SK-N-SH (cell line): ENCODE data around the gene PTGFRN. TPM values are rescaled to one million over a fixed set of nuclear protein-coding genes. Genes with fewer than 3 reads are reported as not detected.

Source experiments
- CTCF ChIA-PET: fragments of 300-600, 350-600 bp; formaldehyde crosslinking; extraction: SDS; loops from one replicate; lab custom pipeline; 2021; lab: Yijun Ruan, JAX
- POLR2A ChIA-PET: fragments of 350-600 bp; sonication (Branson Sonifier 250); formaldehyde crosslinking; extraction: SDS; loops from one replicate; lab custom pipeline; 2020; ENCODE audit warnings: antibody characterized with exemption, inconsistent platforms; lab: Yijun Ruan, JAX
- DNase-seq: peaks from one replicate; pipeline ENCODE4 v3.0.0; 2012
- H2AFZ ChIP-seq: fragments of 200-600 bp; sonication (generic); 2 replicates; pipeline ENCODE4 v1.8.1; 2016; ENCODE audit warnings: antibody characterized with exemption, mild to moderate bottlenecking, low read depth
- H3F3A ChIP-seq: fragments of 200-600 bp; sonication (generic); replicated peaks from 2 replicates; pipeline ENCODE3; 2016; ENCODE audit warnings: antibody characterized with exemption, mild to moderate bottlenecking; ENCODE audit not compliant: insufficient read depth
- H3K27ac ChIP-seq, 2 experiments: fragments of 200-500 bp in 1 of 2; fragments of 200-600 bp in 1 of 2; sonication (Bioruptor generic) in 1 of 2; sonication (generic), shearing (Covaris generic) in 1 of 2; 2 replicates each; pipeline versions ENCODE4 v1.5.1 to v1.6.1; 2014 to 2016; ENCODE audit warnings: low read depth in 2 of 2, inconsistent platforms in 1 of 2, low read length in 1 of 2, mild to moderate bottlenecking in 1 of 2, mixed read lengths in 1 of 2
- H3K27me3 ChIP-seq: fragments of 200-600 bp; sonication (generic), shearing (Covaris generic); 2 replicates; pipeline ENCODE4 v1.6.1; 2016; ENCODE audit warnings: mixed run types; ENCODE audit not compliant: insufficient read depth
- H3K36me3 ChIP-seq, 2 experiments: fragments of 200-500 bp in 1 of 2; fragments of 200-600 bp in 1 of 2; sonication (Bioruptor generic) in 1 of 2; sonication (generic) in 1 of 2; replicated peaks in 1 of 2; 2 replicates each; pipeline versions ENCODE3 to v1.5.1; 2014 to 2016; ENCODE audit warnings: low read length in 1 of 2, mild to moderate bottlenecking in 1 of 2; ENCODE audit not compliant: insufficient read depth in 2 of 2, control insufficient read depth in 1 of 2
- H3K4me1 ChIP-seq, 2 experiments: fragments of 200-500 bp in 1 of 2; fragments of 200-600 bp in 1 of 2; sonication (Bioruptor generic) in 1 of 2; sonication (generic), shearing (Covaris generic) in 1 of 2; 2 replicates each; pipeline versions ENCODE4 v1.5.1 to v1.6.1; 2014 to 2016; ENCODE audit warnings: low read depth in 1 of 2, low read length in 1 of 2, mixed run types in 1 of 2; ENCODE audit not compliant: insufficient read depth in 2 of 2, control insufficient read depth in 1 of 2
- H3K4me2 ChIP-seq: fragments of 200-600 bp; sonication (generic), shearing (Covaris generic); 2 replicates; pipeline ENCODE4 v1.6.1; 2017; ENCODE audit warnings: mixed run types
- H3K4me3 ChIP-seq, 2 experiments: fragments of 200-500 bp in 1 of 2; fragments of 200-600 bp in 1 of 2; sonication (Bioruptor generic) in 1 of 2; sonication (generic), shearing (Covaris generic) in 1 of 2; 2 replicates each; pipeline versions ENCODE4 v1.5.1 to v1.8.1; 2014 to 2016; ENCODE audit warnings: low read depth in 2 of 2, inconsistent platforms in 1 of 2, low read length in 1 of 2, mild to moderate bottlenecking in 1 of 2, mixed read lengths in 1 of 2, moderate library complexity in 1 of 2
- H3K79me2 ChIP-seq: fragments of 200-600 bp; sonication (generic); 2 replicates; pipeline ENCODE4 v1.8.1; 2017; ENCODE audit warnings: mild to moderate bottlenecking; ENCODE audit not compliant: insufficient read depth
- H3K9ac ChIP-seq: fragments of 200-600 bp; sonication (generic); 2 replicates; pipeline ENCODE4 v1.6.1; 2017; ENCODE audit warnings: mixed run types
- H3K9me2 ChIP-seq: fragments of 200-600 bp; sonication (generic); 2 replicates; pipeline ENCODE4 v1.6.1; 2017; ENCODE audit warnings: mixed run types
- H3K9me3 ChIP-seq: fragments of 200-600 bp; sonication (generic); 2 replicates; pipeline ENCODE4 v1.6.1; 2017; ENCODE audit warnings: mixed run types, mild to moderate bottlenecking, moderate library complexity
- H4K20me1 ChIP-seq: fragments of 200-600 bp; sonication (generic); 2 replicates; pipeline ENCODE4 v1.6.1; 2017; ENCODE audit warnings: mild to moderate bottlenecking, mixed run types; ENCODE audit not compliant: insufficient read depth
- CHD2 ChIP-seq: fragments of 150-350 bp; IDR thresholded peaks from 2 replicates; pipeline ENCODE4 v1.6.1; 2018; ENCODE audit warnings: low read length; ENCODE audit not compliant: partially characterized antibody
- FOSL2 ChIP-seq: IDR thresholded peaks from 2 replicates; pipeline ENCODE4 v1.4.0; 2012; ENCODE audit warnings: low read depth, mild to moderate bottlenecking, moderate library complexity, borderline replicate concordance
- GABPA ChIP-seq: IDR thresholded peaks from 2 replicates; pipeline ENCODE4 v1.4.0; 2012; ENCODE audit warnings: low read depth, mild to moderate bottlenecking
- GATA2 ChIP-seq: sonication (generic); formaldehyde crosslinking; IDR thresholded peaks from 2 replicates; pipeline ENCODE4 v1.5.0; 2020; ENCODE audit warnings: mild to moderate bottlenecking, missing genetic modification reagents
- JUND ChIP-seq: IDR thresholded peaks from 2 replicates; pipeline ENCODE4 v1.4.0; 2012
- MEF2A ChIP-seq: IDR thresholded peaks from 2 replicates; pipeline ENCODE4 v1.4.0; 2012; ENCODE audit warnings: low read depth, borderline replicate concordance
- MXI1 ChIP-seq: IDR thresholded peaks from 2 replicates; pipeline ENCODE4 v1.6.1; 2012; ENCODE audit warnings: mild to moderate bottlenecking, low read depth, low read length, improper control_type of control experiment
- NFIC ChIP-seq: IDR thresholded peaks from 2 replicates; pipeline ENCODE4 v1.4.0; 2012; ENCODE audit warnings: borderline replicate concordance
- PBX3 ChIP-seq: IDR thresholded peaks from 2 replicates; pipeline ENCODE4; 2012
- POLR2AphosphoS5 ChIP-seq: IDR thresholded peaks from 2 replicates; pipeline ENCODE4 v1.6.1; 2012; ENCODE audit warnings: low read depth, low read length
- RAD21 ChIP-seq: IDR thresholded peaks from 2 replicates; pipeline ENCODE4 v1.6.1; 2012; ENCODE audit warnings: mild to moderate bottlenecking, low read length
- RXRA ChIP-seq: IDR thresholded peaks from 2 replicates; pipeline ENCODE4 v1.4.0; 2012; ENCODE audit warnings: low read depth, mild to moderate bottlenecking, borderline replicate concordance
- SMC3 ChIP-seq: IDR thresholded peaks from 2 replicates; pipeline ENCODE4 v1.6.1; 2012; ENCODE audit warnings: low read depth, low read length, improper control_type of control experiment
- TCF12 ChIP-seq: IDR thresholded peaks from 2 replicates; pipeline ENCODE4 v1.4.0; 2012
- WGBS: methylation state at CpG from one replicate; pipeline ENCODE4 v1.1.6; 2017; ENCODE audit warnings: low lambda C conversion rate; 5-methylcytosine and 5-hydroxymethylcytosine counted together
- polyA plus RNA-seq, 3 experiments: library from polyadenylated mRNA; depleted of rRNA; stranded (reverse); fragments of >200 nt; gene quantifications; 2 replicates each; pipeline ENCODE4 v1.2.3, GENCODE V29; 2012
- TF ChIP-seq, protein P1 (sequence below): IDR thresholded peaks from 2 replicates; pipeline ENCODE4 v1.4.0; 2012; ENCODE audit warnings: low read depth
- TF ChIP-seq, protein P2 (sequence below): fragments of 150-350 bp; IDR thresholded peaks from 2 replicates; pipeline ENCODE4 v1.6.1; 2016; ENCODE audit warnings: mild to moderate bottlenecking, low read depth, low read length
- TF ChIP-seq, protein P3 (sequence below): IDR thresholded peaks from 2 replicates; pipeline ENCODE4 v1.4.0; 2012; ENCODE audit warnings: low read depth, borderline replicate concordance
- TF ChIP-seq, protein P4 (sequence below): IDR thresholded peaks from 2 replicates; pipeline ENCODE4 v1.4.0; 2012; ENCODE audit warnings: low read depth, borderline replicate concordance

PTGFRN gene
- polyA plus RNA-seq, 1 of the 3 experiments (the other 2 are of a cell fraction) = 22.4 TPM

DNA sequence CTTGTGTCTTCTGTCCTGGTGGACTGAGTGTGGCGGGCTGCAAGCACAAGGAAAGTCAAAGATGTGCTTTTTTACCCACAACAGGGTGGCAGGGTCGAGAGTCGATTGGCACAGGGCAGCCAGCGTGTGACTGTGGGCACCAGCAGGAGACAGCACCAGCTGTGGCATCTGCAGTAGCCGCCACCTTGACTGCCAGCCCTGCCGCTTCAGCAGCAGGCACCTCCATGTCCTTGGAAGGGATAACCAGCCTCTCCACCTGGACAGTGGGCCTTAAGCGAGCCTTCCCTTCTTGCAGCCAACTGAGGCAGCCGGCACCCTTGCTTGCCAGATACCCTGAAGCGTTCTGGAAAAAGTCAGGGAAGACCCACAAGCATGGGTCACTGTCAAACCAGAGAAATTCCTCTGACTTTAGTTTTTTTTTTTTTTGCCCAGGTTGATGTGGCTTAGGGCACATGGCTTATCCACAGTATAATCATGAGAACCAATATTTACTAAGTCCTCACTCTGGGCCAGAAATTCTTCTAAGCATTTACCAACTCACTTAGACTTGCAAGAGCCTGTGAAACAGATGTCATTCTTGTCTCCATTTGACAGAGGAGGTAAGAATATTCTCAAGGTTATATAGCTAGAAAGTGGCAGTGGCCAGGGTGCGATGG is 30.1 kb upstream of the PTGFRN start:
- ChIA-PET CTCF (interaction anchor here (1.0 to 3.6 kb wide), 12 partner anchors 10 to 305 kb away, joined by 3 to 10 read pairs (median 4); no protein-coding TSS in a partner anchor), POLR2A (interaction anchor here (1.0 to 2.3 kb wide), 3 partner anchors 23 to 54 kb away, joined by 5 to 12 read pairs (median 5); no protein-coding TSS in a partner anchor)
- WGBS = 75% methylated on average over 6 of the region's 10 CpGs
- peak; percentile 34 for DNase-seq
- H3K4me3 ChIP-seq = no peak overlapping the region; a peak in 2 of 4 replicates
- H2AFZ ChIP-seq = peak overlapping the region; percentile 90; the same call in 1 of the 2 replicates
- no peaks in the 10 kb centered on the region for H3K79me2 ChIP-seq
- H3K9me3 ChIP-seq = no peaks in the 10 kb centered on the region
- no peaks in the 10 kb centered on the region for H3K27me3 ChIP-seq
- H3K4me2 ChIP-seq = peak overlapping the region; percentile 93; the same call in 1 of the 2 replicates
- TF ChIP-seq GABPA = no peak
- TF ChIP-seq, protein P1, sequence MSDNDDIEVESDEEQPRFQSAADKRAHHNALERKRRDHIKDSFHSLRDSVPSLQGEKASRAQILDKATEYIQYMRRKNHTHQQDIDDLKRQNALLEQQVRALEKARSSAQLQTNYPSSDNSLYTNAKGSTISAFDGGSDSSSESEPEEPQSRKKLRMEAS = no peak
- TF ChIP-seq POLR2AphosphoS5 = no peak
- TF ChIP-seq, protein P2, sequence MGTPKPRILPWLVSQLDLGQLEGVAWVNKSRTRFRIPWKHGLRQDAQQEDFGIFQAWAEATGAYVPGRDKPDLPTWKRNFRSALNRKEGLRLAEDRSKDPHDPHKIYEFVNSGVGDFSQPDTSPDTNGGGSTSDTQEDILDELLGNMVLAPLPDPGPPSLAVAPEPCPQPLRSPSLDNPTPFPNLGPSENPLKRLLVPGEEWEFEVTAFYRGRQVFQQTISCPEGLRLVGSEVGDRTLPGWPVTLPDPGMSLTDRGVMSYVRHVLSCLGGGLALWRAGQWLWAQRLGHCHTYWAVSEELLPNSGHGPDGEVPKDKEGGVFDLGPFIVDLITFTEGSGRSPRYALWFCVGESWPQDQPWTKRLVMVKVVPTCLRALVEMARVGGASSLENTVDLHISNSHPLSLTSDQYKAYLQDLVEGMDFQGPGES = no peak
- TF ChIP-seq, protein P3, sequence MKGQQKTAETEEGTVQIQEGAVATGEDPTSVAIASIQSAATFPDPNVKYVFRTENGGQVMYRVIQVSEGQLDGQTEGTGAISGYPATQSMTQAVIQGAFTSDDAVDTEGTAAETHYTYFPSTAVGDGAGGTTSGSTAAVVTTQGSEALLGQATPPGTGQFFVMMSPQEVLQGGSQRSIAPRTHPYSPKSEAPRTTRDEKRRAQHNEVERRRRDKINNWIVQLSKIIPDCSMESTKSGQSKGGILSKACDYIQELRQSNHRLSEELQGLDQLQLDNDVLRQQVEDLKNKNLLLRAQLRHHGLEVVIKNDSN = no peak
- TF ChIP-seq MXI1 = no peak; the same call in 1 of the 2 replicates
- no peak for TF ChIP-seq PBX3
- peak overlapping the region; percentile 64; the same call in 1 of the 2 replicates for H3K9ac ChIP-seq
- peak overlapping the region; percentile 80 to 99 for H3K27ac ChIP-seq
- no peaks in the 10 kb centered on the region for H4K20me1 ChIP-seq
- H3K4me1 ChIP-seq = peaks cover 14 to 21% of the 10 kb centered on the region in 2 experiments
- H3K36me3 ChIP-seq = no peaks in the 10 kb centered on the region
- peaks cover 3% of the 10 kb centered on the region for H3F3A ChIP-seq
- H3K9me2 ChIP-seq = no peaks in the 10 kb centered on the region

DNA sequence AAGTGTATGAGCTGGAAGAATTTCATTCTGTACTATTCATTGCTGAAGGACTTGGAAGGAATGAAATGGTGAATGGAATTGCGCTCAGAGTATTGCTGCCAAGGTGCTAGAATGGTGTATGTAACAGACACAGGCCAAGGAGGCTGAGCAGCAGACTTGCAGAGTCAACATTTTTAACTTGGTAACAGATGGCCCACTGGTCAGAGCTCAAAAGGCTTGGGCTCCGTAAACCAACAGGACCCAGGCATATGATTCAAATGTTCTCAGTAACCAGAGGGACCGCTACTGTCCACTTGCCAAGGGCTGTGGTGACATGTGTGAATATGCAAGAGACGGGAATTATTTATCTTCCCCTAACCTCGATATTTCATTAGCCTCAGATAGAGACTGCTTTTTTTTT is 28.8 kb upstream of the PTGFRN start:
- CTCF ChIA-PET = interaction anchor here (1.4 to 2.7 kb wide), 3 partner anchors 25 to 143 kb away, joined by 4 to 8 read pairs (median 4); no protein-coding TSS in a partner anchor
- Histone ChIP-seq H3K27me3 (no peaks in the 10 kb centered on the region), H3K79me2 (no peaks in the 10 kb centered on the region), H3K36me3 (no peaks in the 10 kb centered on the region), H3K9me2 (no peaks in the 10 kb centered on the region), H3K4me1 (peaks cover 14 to 21% of the 10 kb centered on the region in 2 experiments), H3K9me3 (no peaks in the 10 kb centered on the region), H3K4me3 (no peak overlapping the region), H3K4me2 (no peak overlapping the region), H4K20me1 (no peaks in the 10 kb centered on the region), H3K9ac (no peak overlapping the region), H2AFZ (no peak overlapping the region), H3F3A (peaks cover 3% of the 10 kb centered on the region), H3K27ac (no peak overlapping the region)
- 93% methylated on average over 5 of the region's 5 CpGs for WGBS
- TF ChIP-seq GATA2 (CRISPR knock-in tag) (no peak), CHD2 (no peak), MEF2A (no peak), RAD21 (no peak), PBX3 (no peak), MXI1 (no peak), RXRA (no peak), JUND (no peak), SMC3 (no peak), NFIC (no peak), TCF12 (no peak), FOSL2 (no peak)
- TF ChIP-seq, protein P2 = no peak
- TF ChIP-seq, protein P4, sequence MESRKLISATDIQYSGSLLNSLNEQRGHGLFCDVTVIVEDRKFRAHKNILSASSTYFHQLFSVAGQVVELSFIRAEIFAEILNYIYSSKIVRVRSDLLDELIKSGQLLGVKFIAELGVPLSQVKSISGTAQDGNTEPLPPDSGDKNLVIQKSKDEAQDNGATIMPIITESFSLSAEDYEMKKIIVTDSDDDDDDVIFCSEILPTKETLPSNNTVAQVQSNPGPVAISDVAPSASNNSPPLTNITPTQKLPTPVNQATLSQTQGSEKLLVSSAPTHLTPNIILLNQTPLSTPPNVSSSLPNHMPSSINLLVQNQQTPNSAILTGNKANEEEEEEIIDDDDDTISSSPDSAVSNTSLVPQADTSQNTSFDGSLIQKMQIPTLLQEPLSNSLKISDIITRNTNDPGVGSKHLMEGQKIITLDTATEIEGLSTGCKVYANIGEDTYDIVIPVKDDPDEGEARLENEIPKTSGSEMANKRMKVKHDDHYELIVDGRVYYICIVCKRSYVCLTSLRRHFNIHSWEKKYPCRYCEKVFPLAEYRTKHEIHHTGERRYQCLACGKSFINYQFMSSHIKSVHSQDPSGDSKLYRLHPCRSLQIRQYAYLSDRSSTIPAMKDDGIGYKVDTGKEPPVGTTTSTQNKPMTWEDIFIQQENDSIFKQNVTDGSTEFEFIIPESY = no peak
- no peak for DNase-seq
- POLR2A ChIA-PET = no interaction called here
